MM.1S (cell line): ENCODE results near the gene HOXB5.

Experiments used
- DNase-seq: peaks from one replicate; pipeline ENCODE4 v3.0.0-alpha.2; 2015
- H2AFZ ChIP-seq: fragments of 300-600 bp; sonication (generic); 2 replicates; pipeline ENCODE4 v1.6.0; 2016; ENCODE audit warnings: antibody characterized with exemption, low read length
- H3F3A ChIP-seq: fragments of 300-600 bp; sonication (generic); 2 replicates; pipeline ENCODE4 v1.6.1; 2016; ENCODE audit warnings: mild to moderate bottlenecking, antibody characterized with exemption, low read length, moderate library complexity, mixed read lengths; ENCODE audit not compliant: insufficient read depth
- H3K27ac ChIP-seq: fragments of 300-600 bp; sonication (generic); 2 replicates; pipeline ENCODE4 v1.5.1; 2016; ENCODE audit warnings: mild to moderate bottlenecking, low read length
- H3K27me3 ChIP-seq: fragments of 300-600 bp; sonication (generic); replicated peaks from 2 replicates; pipeline ENCODE4 v1.6.0; 2016; ENCODE audit warnings: low read length; ENCODE audit not compliant: insufficient read depth
- H3K36me3 ChIP-seq: fragments of 300-600 bp; sonication (generic); replicated peaks from 2 replicates; pipeline ENCODE4 v1.6.1; 2016; ENCODE audit warnings: mild to moderate bottlenecking, low read length, mixed read lengths; ENCODE audit not compliant: insufficient read depth
- H3K4me1 ChIP-seq: fragments of 300-600 bp; sonication (generic); 2 replicates; pipeline ENCODE4 v1.6.1; 2016; ENCODE audit warnings: low read length, mixed read lengths
- H3K4me2 ChIP-seq: fragments of 300-600 bp; sonication (generic); 2 replicates; pipeline ENCODE4 v1.6.0; 2016; ENCODE audit warnings: low read depth, low read length
- H3K4me3 ChIP-seq: fragments of 300-600 bp; sonication (generic); 2 replicates; pipeline ENCODE4 v1.5.1; 2016; ENCODE audit warnings: low read length, mixed read lengths
- H3K79me2 ChIP-seq: fragments of 300-600 bp; sonication (generic); 2 replicates; pipeline ENCODE4 v1.6.1; 2016; ENCODE audit warnings: mixed run types, low read length, mixed read lengths
- H3K9ac ChIP-seq: fragments of 300-600 bp; sonication (generic); 2 replicates; pipeline ENCODE4 v1.6.1; 2016; ENCODE audit warnings: low read length, mixed read lengths
- H3K9me2 ChIP-seq: fragments of 300-600 bp; sonication (generic); replicated peaks from 2 replicates; pipeline ENCODE4 v1.6.1; 2016; ENCODE audit warnings: mild to moderate bottlenecking, low read length, mixed read lengths; ENCODE audit not compliant: insufficient read depth
- H3K9me3 ChIP-seq: fragments of 300-600 bp; sonication (generic); replicated peaks from 2 replicates; pipeline ENCODE4 v1.6.1; 2016; ENCODE audit warnings: mild to moderate bottlenecking, low read length, mixed read lengths; ENCODE audit not compliant: insufficient read depth
- H4K20me1 ChIP-seq: fragments of 300-600 bp; sonication (generic); 2 replicates; pipeline ENCODE4 v1.6.1; 2016; ENCODE audit warnings: mild to moderate bottlenecking, low read length, moderate library complexity, mixed read lengths; ENCODE audit not compliant: insufficient read depth
- CTCF ChIP-seq: fragments of 300-600 bp; sonication (generic); IDR thresholded peaks from 2 replicates; pipeline ENCODE4 v1.5.1; 2016; ENCODE audit warnings: antibody characterized with exemption, low read length, mixed read lengths
- EZH2 ChIP-seq: fragments of 300-600 bp; sonication (generic); optimal IDR thresholded peaks from 2 replicates; pipeline ENCODE3; 2017; ENCODE audit warnings: low read depth, mild to moderate bottlenecking, antibody characterized with exemption, low read length, mixed read lengths
- EZH2phosphoT487 ChIP-seq: fragments of 300-600 bp; sonication (generic); IDR thresholded peaks from 2 replicates; pipeline ENCODE4 v1.6.1; 2018; ENCODE audit warnings: antibody characterized with exemption, low read length

The HOXB5 gene

GRCh38 chr17:48597778-48598631, 4.4 kb upstream of the HOXB5 start:
- no peaks in the 10 kb centered on the region for H3K36me3 ChIP-seq
- H3K27me3 ChIP-seq = peaks cover 77% of the 10 kb centered on the region
- no peaks in the 10 kb centered on the region for H3K79me2 ChIP-seq
- peak overlapping the region; percentile 54 for H2AFZ ChIP-seq
- H3K9ac ChIP-seq = no peak overlapping the region
- no peak for DNase-seq
- H3K27ac ChIP-seq = no peak overlapping the region
- no peaks in the 10 kb centered on the region for H4K20me1 ChIP-seq
- H3K4me3 ChIP-seq = peak overlapping the region; percentile 58
- H3K9me3 ChIP-seq = no peaks in the 10 kb centered on the region
- peak; percentile 76 for TF ChIP-seq EZH2
- TF ChIP-seq EZH2phosphoT487 = 0 out of 2 replicates have a peak, but pooled peaks have one; percentile 47
- no peak for TF ChIP-seq CTCF
- peak overlapping the region; percentile 95 for H3K4me2 ChIP-seq
- no peaks in the 10 kb centered on the region for H3K4me1 ChIP-seq
- H3K9me2 ChIP-seq = no peaks in the 10 kb centered on the region
- no peaks in the 10 kb centered on the region for H3F3A ChIP-seq

- Histone ChIP-seq H3K79me2 (no peaks in the 10 kb centered on the region), H4K20me1 (no peaks in the 10 kb centered on the region), H3K9ac (no peak overlapping the region), H3K4me3 (peak overlapping the region; percentile 58), H3K9me2 (no peaks in the 10 kb centered on the region), H3K27ac (no peak overlapping the region), H3K4me1 (no peaks in the 10 kb centered on the region), H3K36me3 (no peaks in the 10 kb centered on the region), H3K27me3 (peaks cover 80% of the 10 kb centered on the region), H3K9me3 (no peaks in the 10 kb centered on the region), H3K4me2 (peak overlapping the region; percentile 95), H2AFZ (peak overlapping the region; percentile 54), H3F3A (no peaks in the 10 kb centered on the region)
- DNase-seq = no peak
- TF ChIP-seq EZH2 (no peak), CTCF (no peak), EZH2phosphoT487 (no peak)
Observed at GRCh38 chr17:48597528-48597777, 3.9 kb upstream of the HOXB5 start.

- H3K9me3 ChIP-seq = no peaks in the 10 kb centered on the region
- no peaks in the 10 kb centered on the region for H3K9me2 ChIP-seq
- no peak overlapping the region for H3K9ac ChIP-seq
- no peak for TF ChIP-seq CTCF
- TF ChIP-seq EZH2 = no peak
- no peaks in the 10 kb centered on the region for H3F3A ChIP-seq
- no peak overlapping the region for H3K27ac ChIP-seq
- peak overlapping the region; percentile 58 for H3K4me3 ChIP-seq
- H3K79me2 ChIP-seq = no peaks in the 10 kb centered on the region
- peaks cover 76% of the 10 kb centered on the region for H3K27me3 ChIP-seq
- H3K4me2 ChIP-seq = peak overlapping the region; percentile 95
- DNase-seq = no peak
- no peaks in the 10 kb centered on the region for H3K4me1 ChIP-seq
- no peaks in the 10 kb centered on the region for H3K36me3 ChIP-seq
- H4K20me1 ChIP-seq = no peaks in the 10 kb centered on the region
- H2AFZ ChIP-seq = peak overlapping the region; percentile 70
Observed at GRCh38 chr17:48596735-48597527, 3.4 kb upstream of the HOXB5 start.
